Measurements from ENCODE around the gene INSR.
"Not testable (repeated sequence)": the region's sequence is repeated elsewhere in the genome, so short reads cannot be mapped to it uniquely, and the experiment has no call there.

Gene INSR

DNA sequence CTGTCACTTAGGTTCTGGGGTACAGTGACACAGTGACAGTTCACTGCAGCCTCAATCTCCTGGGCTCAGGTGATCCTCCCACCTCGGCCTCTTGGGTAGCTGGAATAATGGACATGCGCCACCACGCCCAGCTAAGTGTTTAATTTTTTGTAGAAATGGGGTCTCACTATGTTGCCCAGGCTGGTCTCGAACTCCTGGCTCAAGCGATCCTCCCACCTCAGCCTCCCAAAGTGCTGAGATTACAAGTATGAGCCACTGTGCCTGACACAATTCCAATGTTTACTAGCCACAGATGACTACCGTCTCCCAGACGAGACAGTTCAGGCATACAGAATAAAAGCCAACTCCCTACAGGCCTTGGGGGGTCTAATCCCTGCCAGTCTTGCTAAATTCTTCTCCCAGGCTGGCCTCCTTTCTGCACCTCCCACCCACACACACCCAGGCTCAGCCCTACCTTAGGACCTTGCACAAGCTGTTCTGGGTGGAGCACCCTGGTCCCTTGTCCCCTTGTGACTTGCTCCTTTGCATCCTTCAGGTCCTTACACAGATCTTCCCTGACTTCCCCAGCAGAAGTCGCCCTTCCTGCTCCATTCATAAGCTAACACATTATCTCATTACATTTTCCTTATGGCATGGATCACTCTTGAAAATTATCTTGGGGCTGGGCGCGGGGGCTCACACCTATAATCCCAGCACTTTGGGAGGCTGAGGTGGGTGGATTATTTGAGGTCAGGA, 106.4 kb downstream of the INSR start:
- no peak for TF ChIP-seq JUND (IDR thresholded peaks at IDR 0.05; ENCODE audit: low read depth)
- DNase-seq (ENCODE audit: low read depth in 1 of 2, low spot score in 1 of 2): no peak
- in situ Hi-C loops (cut with HindIII; ENCODE audit: low pct_unique_long_range_greater_than_20kb, low sequenced_read_pairs): no loop called here

DNA sequence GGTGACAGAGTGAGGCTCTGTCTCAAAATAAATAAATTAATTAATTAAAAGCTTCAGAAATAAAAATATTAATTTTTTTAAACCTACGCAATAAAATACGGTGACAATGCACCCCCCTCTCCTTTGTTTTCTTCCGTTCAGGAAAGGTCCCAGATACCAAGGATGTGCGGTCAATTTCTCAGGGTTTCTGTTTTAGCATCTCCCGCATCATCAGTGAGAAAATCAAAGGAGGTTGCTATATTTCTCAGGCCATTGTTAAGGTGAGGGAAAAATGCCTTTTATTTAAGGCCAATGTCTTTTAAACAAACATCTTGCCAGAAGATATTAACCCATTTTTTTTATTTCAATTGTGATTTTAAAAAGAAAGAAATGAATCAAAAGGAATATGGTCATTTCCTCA, 111.7 kb downstream of the INSR start:
- DNase-seq (ENCODE audit: low read depth in 1 of 2, low spot score in 1 of 2): no peak
- in situ Hi-C loops (cut with HindIII; ENCODE audit: low pct_unique_long_range_greater_than_20kb, low sequenced_read_pairs): no loop called here
- TF ChIP-seq JUND (IDR thresholded peaks at IDR 0.05; ENCODE audit: low read depth): no peak

DNA sequence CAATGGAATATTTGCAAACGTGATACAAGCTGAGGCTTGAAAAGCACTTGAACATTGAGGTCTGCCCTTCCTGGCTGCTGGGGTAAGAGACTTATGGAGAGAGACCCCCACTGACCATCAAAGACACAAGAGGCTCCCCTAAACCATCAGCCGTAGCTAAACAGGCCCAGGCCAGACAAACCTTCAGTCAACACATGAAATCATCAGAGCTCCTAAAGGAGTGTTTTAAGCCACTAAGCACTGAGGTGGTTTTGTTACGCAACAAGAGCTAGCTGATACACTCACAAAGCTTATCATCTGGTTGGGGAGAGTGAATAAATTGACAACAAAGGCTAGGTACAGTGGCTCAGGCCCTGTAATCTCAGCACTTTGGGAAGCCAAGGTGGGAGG, 114.3 kb downstream of the INSR start:
- in situ Hi-C loops (cut with HindIII; ENCODE audit: low pct_unique_long_range_greater_than_20kb, low sequenced_read_pairs): no loop called here

DNA sequence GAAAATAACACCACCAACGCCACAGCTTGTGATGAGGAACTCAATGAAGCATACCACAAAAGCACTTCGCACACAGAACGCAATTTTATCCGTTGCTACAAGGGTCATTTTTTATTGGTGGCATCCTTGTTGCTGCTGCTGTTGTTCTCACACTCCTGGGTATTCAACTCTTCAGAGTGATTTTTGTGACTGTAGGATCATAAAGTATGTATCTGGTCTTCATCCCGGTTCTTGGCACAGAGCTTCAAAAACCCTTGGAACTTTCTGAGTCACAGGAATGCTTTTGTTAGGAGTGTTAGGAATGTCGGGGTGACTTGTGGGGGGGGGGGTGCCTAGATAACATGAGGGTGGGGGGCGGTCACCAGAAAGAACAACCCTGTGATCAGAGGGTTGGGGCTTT, 116.3 kb downstream of the INSR start:
- in situ Hi-C loops (cut with HindIII; ENCODE audit: low pct_unique_long_range_greater_than_20kb, low sequenced_read_pairs): no loop called here
- no peak for TF ChIP-seq JUND (IDR thresholded peaks at IDR 0.05; ENCODE audit: low read depth)
- DNase-seq (ENCODE audit: low read depth in 1 of 2, low spot score in 1 of 2): no peak

More for the DNA sequence above, 114.3 kb downstream of the INSR start:
- no peak for DNase-seq (ENCODE audit: low read depth in 1 of 2, low spot score in 1 of 2)
- TF ChIP-seq JUND (IDR thresholded peaks at IDR 0.05; ENCODE audit: low read depth): no peak

DNA sequence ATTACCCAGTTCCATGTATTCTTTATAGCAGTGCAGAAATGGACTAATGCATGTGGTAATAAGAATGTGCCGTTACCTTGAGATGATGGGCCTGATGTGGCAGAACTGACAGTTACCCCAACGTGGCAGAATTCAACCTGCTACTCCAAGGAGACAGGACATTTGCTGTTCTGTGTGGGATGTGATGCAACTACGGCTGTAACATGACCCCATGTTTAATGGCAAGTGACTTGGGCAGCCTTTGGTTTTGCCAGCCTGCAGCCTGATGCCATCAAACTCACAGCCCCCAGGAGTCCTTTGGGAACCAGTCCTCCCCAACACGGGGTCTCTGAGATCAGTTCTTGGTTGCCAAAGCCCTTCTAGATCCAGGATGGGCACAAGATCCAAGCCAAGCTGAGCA, 117.4 kb downstream of the INSR start:
- DNase-seq (ENCODE audit: low read depth in 1 of 2, low spot score in 1 of 2): no peak
- no peak for TF ChIP-seq JUND (IDR thresholded peaks at IDR 0.05; ENCODE audit: low read depth)
- in situ Hi-C loops (cut with HindIII; ENCODE audit: low pct_unique_long_range_greater_than_20kb, low sequenced_read_pairs): no loop called here

DNA sequence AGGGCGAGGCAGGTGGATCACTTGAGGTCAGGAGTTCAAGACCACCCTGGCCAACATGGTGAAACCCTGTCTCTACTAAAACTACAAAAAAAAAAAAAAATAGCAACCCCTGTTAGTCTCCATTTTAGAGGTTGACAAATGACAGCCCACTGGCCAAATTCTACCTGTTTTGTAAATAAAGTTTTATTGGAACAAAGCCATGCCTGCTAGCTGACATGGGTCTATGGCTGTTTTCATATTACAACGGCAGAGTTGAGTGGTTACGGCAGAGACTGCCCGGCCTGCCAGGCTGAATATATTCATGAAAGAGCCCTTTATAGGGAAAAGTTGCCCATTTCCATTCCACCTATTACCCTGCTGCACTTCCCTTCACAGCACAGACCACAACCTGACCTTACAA, 121.4 kb downstream of the INSR start:
- no peak for TF ChIP-seq JUND (IDR thresholded peaks at IDR 0.05; ENCODE audit: low read depth)

DNA sequence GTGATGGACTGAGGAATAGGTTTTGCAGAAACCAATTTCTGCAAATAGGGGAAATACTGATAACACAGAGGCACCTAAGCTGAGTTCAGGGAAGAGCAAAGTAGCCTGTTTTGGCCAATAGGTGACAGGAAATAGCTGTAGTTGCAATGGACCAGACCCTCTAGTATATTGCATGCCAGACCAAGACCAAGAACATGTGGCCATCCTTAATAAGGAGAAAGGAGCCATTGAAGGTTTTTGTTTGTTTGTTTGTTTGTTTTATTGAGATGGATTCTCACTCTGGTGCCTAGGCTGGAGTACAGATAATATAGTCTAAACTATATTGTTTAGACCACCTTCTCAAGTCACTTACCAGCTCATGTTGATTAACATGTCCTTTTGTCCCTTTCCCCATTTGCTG, 123.2 kb downstream of the INSR start:
- in situ Hi-C loops (cut with HindIII; ENCODE audit: low pct_unique_long_range_greater_than_20kb, low sequenced_read_pairs): no loop called here
- no peak for DNase-seq (ENCODE audit: low read depth in 1 of 2, low spot score in 1 of 2)
- TF ChIP-seq JUND (IDR thresholded peaks at IDR 0.05; ENCODE audit: low read depth): no peak

More for the DNA sequence above, 121.4 kb downstream of the INSR start:
- in situ Hi-C loops (cut with HindIII; ENCODE audit: low pct_unique_long_range_greater_than_20kb, low sequenced_read_pairs): no loop called here
- no peak for DNase-seq (ENCODE audit: low read depth in 1 of 2, low spot score in 1 of 2)

DNA sequence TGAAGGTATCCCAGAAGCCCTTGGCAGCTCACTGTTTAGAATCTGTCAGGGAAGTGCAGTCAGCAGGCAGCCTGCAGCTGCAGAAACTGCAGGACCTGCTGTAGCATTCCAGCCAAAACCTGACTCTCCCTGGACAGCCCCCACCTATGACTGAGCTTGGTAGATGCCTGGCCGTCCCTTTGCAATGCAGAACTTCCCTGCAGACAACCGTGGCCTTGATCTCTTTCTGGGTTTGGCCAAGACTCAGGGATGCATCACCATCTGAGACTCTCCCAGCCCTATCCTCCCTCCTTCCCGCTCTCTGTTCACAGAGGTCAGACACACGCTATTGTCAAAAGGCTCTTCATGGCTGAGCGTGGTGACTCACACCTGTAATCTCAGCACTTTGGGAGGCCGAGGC, 125.3 kb downstream of the INSR start:
- no peak for TF ChIP-seq JUND (IDR thresholded peaks at IDR 0.05; ENCODE audit: low read depth)
- in situ Hi-C loops (cut with HindIII; ENCODE audit: low pct_unique_long_range_greater_than_20kb, low sequenced_read_pairs): no loop called here
- no peak for DNase-seq (ENCODE audit: low read depth in 1 of 2, low spot score in 1 of 2)

DNA sequence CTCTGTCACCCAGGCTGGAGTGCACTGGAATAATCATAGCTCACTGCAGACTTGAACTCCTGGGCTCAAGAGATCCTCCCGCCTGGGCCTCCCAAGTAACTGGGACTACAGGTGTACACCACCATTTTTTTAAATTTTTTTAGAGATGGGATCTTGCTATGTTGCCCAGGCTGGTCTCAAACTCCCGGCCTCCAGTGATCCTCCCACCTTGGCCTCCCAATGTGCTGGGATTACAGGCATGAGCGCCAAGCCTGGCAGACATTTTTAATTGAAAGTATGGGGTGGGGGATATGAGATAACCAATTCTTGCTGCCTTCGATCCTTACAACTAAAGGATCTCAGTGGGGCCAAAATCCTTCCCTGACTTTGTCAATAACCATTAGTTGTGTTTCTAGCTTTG, 132.9 kb downstream of the INSR start:
- in situ Hi-C loops (cut with HindIII; ENCODE audit: low pct_unique_long_range_greater_than_20kb, low sequenced_read_pairs): no loop called here
- DNase-seq (ENCODE audit: low read depth in 1 of 2, low spot score in 1 of 2): no peak
- TF ChIP-seq JUND (IDR thresholded peaks at IDR 0.05; ENCODE audit: low read depth): no peak

DNA sequence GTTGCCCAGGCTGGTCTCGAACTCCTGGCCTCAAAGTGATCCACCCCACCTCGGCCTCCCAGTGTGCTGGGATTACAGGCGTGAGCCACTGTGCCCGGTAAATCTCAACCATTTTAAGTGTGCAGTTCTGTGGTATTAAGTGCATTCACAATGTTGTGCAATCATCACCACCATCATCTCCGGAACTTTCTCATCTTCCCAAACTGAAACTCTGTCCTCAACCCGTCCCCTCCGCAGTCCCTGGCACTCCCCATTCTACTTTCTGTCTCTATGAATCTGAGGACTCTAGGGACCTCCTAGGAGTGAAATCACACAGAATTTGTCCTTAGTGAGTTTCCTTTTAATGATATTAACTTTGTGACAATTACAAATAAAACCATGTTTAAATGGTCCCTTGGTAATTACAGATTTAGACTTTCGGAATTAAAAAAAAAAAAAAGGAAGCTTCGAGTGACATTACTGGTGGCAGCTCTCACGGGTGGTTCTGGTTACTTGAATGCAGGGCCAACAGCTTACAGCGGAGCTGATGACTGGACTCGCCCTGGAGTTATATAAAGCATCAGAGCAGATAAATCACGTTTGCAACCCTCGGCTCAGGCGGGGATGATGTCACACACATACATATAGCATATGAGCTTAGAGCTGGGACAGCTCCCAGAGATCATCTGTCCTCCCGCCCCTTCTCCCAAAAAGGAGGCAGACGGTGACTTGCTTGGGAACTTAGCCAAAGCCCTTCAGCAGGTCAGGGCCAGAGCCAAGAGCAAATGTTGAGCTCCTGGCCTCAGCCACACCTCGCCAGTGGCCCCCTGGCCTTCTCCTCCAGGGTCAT, 134.9 kb downstream of the INSR start:
- no peak for TF ChIP-seq JUND (IDR thresholded peaks at IDR 0.05; ENCODE audit: low read depth)
- no peak for DNase-seq (ENCODE audit: low read depth in 1 of 2, low spot score in 1 of 2)
- in situ Hi-C loops (cut with HindIII; ENCODE audit: low pct_unique_long_range_greater_than_20kb, low sequenced_read_pairs): no loop called here

DNA sequence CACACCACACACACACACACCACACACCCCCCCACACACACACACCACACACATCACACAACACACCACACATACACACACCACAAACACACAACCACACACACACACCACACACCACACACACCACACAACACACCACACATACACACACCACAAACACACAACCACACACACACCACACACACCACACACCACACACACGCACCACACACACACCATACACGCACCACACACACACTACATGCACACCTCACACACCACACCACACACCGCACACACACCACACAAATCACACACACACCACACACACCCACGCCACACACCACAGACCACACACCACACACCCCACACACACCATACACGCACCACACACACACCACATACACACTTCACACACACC, 141.2 kb downstream of the INSR start:
- TF ChIP-seq JUND (IDR thresholded peaks at IDR 0.05; ENCODE audit: low read depth): no peak
- no peak for DNase-seq (ENCODE audit: low read depth in 1 of 2, low spot score in 1 of 2)
- in situ Hi-C loops (cut with HindIII; ENCODE audit: low pct_unique_long_range_greater_than_20kb, low sequenced_read_pairs): no loop called here

DNA sequence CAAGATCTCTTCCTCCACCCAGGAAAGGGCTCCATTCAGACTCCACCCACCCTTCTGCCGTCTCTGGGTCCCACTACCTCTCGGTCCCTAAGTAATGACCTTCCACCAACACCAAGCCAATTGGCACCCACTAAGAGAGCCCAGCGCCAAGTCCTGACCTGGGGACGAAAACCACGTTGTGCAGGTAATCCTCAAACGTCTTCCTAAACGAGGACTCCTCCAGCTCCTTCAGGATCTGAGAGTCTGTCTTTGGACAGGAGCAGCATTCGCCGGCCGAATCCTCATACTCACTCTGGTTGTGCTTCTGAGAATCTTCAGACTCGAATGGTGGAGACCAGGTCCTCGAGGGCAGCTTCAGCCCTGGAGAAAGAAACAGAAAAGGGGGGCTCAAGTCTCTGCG, 141.6 kb downstream of the INSR start:
- DNase-seq (ENCODE audit: low read depth in 1 of 2, low spot score in 1 of 2): peak in 1 of 2 experiments; percentile 31
- in situ Hi-C loops (cut with HindIII; ENCODE audit: low pct_unique_long_range_greater_than_20kb, low sequenced_read_pairs): no loop called here
- no peak for TF ChIP-seq JUND (IDR thresholded peaks at IDR 0.05; ENCODE audit: low read depth)

DNA sequence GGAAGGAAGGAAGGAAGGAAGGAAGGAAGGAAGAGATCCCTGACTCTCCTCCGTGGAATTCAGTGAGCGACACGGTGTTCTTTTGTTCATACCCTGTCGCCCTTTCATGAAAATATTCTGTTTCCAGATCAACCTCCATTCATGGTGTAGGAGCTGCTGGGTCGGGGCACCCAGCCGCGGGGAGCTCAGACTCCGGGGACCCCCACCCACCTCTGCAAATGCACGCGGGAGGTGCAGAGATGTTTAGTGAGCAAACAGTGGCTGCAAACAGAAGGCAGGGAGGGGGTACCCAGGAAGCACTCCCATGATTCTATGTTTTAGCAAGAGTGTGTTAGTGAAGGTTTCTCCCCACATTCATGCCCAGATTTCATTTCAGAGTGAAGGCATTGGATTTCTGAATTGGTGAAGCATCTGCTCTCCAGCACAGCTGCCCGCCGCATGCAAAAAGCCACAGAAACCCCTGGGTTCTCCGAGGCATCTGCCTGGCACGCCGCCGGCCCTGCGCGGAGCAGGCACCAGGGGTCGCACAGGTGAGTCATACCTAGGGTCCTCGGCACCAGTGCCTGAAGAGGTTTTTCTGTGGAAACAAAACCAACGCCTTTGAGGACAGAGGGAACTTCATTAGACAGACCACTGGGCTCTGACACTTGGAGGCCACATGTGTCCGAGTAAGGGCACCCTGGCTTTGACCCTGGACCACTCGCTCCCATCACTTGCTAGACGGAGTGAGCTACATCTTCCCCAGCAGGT, 144.1 kb downstream of the INSR start:
- no peak for DNase-seq (ENCODE audit: low read depth in 1 of 2, low spot score in 1 of 2)
- TF ChIP-seq JUND (IDR thresholded peaks at IDR 0.05; ENCODE audit: low read depth): no peak
- in situ Hi-C loops (cut with HindIII; ENCODE audit: low pct_unique_long_range_greater_than_20kb, low sequenced_read_pairs): no loop called here

DNA sequence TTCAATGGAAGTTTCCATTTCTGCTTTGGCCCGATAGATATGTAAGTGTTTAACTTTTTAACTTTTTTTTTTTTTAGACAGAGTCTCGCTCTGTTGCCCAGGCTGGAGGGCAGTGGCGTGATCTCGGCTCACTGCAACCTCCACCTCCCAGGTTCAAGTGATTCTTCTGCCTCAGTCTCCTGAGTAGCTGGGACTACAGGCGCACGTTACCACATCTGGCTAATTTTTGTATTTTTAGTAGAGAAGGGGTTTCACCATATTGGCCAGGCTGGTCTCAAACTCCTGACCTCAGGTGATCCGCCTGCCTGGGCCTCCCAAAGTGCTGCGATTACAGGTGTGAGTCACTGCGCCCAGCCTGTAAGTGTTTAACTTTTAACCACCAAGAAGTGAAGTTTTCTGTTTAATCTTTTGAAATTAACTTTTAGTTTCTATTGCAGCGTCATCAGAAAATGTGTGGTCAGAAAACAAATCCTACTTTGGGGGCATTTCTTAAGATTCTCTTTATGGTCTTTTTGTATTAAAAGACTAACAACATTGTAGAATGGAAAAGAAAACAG, 147.0 kb downstream of the INSR start:
- in situ Hi-C loops (cut with HindIII; ENCODE audit: low pct_unique_long_range_greater_than_20kb, low sequenced_read_pairs); DNase-seq (ENCODE audit: low read depth in 1 of 2, low spot score in 1 of 2): not testable (repeated sequence)

DNA sequence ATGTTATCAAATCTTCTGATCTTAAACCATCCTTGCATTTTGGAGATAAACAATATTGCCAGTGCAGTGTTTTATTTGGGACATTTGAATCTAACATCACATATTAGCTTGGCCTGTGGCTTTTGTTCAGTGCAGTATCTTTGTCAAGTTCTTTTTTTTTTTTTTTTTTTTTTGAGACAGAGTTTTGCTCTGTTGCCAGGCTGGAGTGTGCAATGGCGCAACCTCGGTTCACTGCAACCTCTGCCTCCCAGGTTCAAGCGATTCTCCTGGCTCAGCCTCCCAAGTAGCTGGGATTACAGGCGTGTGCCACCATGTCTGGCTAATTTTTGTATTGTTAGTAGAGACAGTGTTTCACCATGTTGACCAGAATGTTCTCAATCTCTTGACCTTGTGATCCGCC, 148.1 kb downstream of the INSR start:
- in situ Hi-C loops (cut with HindIII; ENCODE audit: low pct_unique_long_range_greater_than_20kb, low sequenced_read_pairs): not testable (repeated sequence)

More for the DNA sequence above, 148.1 kb downstream of the INSR start:
- not testable (repeated sequence) for DNase-seq (ENCODE audit: low read depth in 1 of 2, low spot score in 1 of 2)
